Sigmoid colon (tissue), 3 donors: ENCODE results near the gene MLLT3.

Experiments
- CTCF ChIP-seq, 4 experiments: fragments of 450-650 bp in 3 of 4; fragments of 200-600 bp in 1 of 4; IDR thresholded peaks; one replicate each; pipeline ENCODE4 v1.5.1; 2016 to 2019; ENCODE audit warnings: antibody characterized with exemption in 4 of 4, mild to moderate bottlenecking in 3 of 4, moderate library complexity in 2 of 4
- POLR2A ChIP-seq, 2 donors: fragments of 450-650 bp; IDR thresholded peaks; one replicate each; pipeline ENCODE4 v1.6.1; 2016; ENCODE audit warnings: antibody characterized with exemption in 2 of 2, mild to moderate bottlenecking in 2 of 2, moderate library complexity in 2 of 2

- TF ChIP-seq CTCF (IDR thresholded peaks at IDR 0.05) (no peak), POLR2A (IDR thresholded peaks at IDR 0.05) (no peak)
These were observed 328.1 kb downstream of the MLLT3 start for GRCh38 chr9:20294046-20294750.
